ENCODE data around the gene SRCAP.

GRCh38 chr16:30764816-30765465 is 66.0 kb downstream of the SRCAP start:
- TF ChIP-seq EZH2 (IDR thresholded peaks at IDR 0.05; ENCODE audit: low read depth) = no peak
- TF ChIP-seq CTCF (conservative IDR thresholded peaks at IDR 0.05) = no peak

Measured in PC-9 (cell line).